Peyer's patch (tissue), 4 donors: ENCODE results near the gene RPS3. TPM values are rescaled to one million over a fixed set of nuclear protein-coding genes. Genes with fewer than 3 reads are reported as not detected.
A peak's percentile ranks its signal among the peaks of the same experiment; 100 is the strongest.

Source experiments
- DNase-seq, 3 donors: peaks; one replicate each; pipeline ENCODE4 v3.0.0-alpha.2; 2017 to 2019
- H3K27ac ChIP-seq, 4 donors: fragments of 200-600 bp; sonication (generic); one replicate each; pipeline ENCODE4 v1.5.1; 2016 to 2019
- H3K27me3 ChIP-seq, 2 donors: fragments of 200-600 bp; sonication (generic); one replicate each; pipeline ENCODE4 v1.5.1; 2019
- H3K36me3 ChIP-seq, 3 donors: fragments of 200-600 bp; sonication (generic); one replicate each; pipeline ENCODE4 v1.5.1; 2016 to 2019
- H3K4me1 ChIP-seq, 4 donors: fragments of 200-600 bp; sonication (generic); one replicate each; pipeline ENCODE4 v1.5.1; 2016 to 2019
- H3K4me3 ChIP-seq, 4 donors: fragments of 200-600 bp; sonication (generic); 1 replicate in 3 of 4; 2 replicates in 1 of 4; pipeline ENCODE4 v1.5.1; 2016 to 2019; ENCODE audit warnings: mild to moderate bottlenecking in 1 of 4
- H3K9me3 ChIP-seq, 4 donors: fragments of 200-600 bp; sonication (generic); one replicate each; pipeline ENCODE4 v1.5.1; 2016 to 2019; ENCODE audit warnings: mild to moderate bottlenecking in 1 of 4
- POLR2A ChIP-seq, 2 donors: fragments of 450-650 bp; IDR thresholded peaks; one replicate each; pipeline ENCODE4 v1.5.1; 2017; ENCODE audit warnings: antibody characterized with exemption in 2 of 2, mild to moderate bottlenecking in 2 of 2, moderate library complexity in 2 of 2
- total RNA-seq, 4 donors: library from RNA; depleted of rRNA; stranded (reverse); fragments of >200 nt; gene quantifications; one replicate each; pipeline ENCODE4 v1.1.0, GENCODE V29; 2016
- TF ChIP-seq, protein P1 (sequence below), 6 experiments: fragments of 450-650 bp in 4 of 6; fragments of 200-600 bp in 2 of 6; sonication (generic) in 1 of 6; IDR thresholded peaks; one replicate each; pipeline ENCODE4 v1.5.1; 2017 to 2019; ENCODE audit warnings: antibody characterized with exemption in 6 of 6, mild to moderate bottlenecking in 3 of 6, moderate library complexity in 1 of 6

The RPS3 gene
- total RNA-seq, 4 donors from 2014 or later = 505 to 1,121 (median 614) TPM

DNA sequence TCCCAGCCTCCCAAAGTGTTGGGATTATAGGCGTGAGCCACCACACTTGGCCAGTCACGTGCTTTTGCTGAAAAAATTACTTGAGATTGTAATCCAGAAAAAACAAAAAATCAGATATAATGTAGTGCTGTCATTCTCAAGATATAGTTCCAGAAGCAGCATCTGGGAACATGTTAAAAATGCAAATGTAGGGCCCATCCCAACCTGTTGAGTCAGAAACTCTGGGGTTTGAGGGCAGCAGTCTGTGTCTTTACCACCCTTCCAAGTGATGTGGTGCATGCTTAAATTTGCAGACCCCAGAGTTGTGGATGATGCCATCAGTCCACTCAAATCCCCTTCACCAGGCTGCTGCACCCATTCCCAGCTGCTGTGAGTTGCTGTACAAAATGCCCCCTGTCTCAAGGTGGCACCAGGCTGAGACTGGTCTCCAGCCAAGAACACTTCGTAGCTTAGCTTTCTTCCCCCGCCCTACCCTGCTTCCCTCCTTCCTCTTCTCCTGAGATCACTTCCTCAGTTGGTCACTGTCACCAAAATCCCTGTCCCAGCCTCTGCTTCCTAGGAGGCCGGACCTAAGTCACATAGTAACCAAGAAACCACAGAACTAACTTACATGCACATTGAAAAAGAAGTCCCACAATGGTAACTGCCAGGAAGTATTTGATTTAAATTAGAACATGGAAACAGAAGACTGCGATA is 29.6 kb upstream of the RPS3 start:
- H3K4me3 ChIP-seq = no peak overlapping the region
- TF ChIP-seq, protein P1, sequence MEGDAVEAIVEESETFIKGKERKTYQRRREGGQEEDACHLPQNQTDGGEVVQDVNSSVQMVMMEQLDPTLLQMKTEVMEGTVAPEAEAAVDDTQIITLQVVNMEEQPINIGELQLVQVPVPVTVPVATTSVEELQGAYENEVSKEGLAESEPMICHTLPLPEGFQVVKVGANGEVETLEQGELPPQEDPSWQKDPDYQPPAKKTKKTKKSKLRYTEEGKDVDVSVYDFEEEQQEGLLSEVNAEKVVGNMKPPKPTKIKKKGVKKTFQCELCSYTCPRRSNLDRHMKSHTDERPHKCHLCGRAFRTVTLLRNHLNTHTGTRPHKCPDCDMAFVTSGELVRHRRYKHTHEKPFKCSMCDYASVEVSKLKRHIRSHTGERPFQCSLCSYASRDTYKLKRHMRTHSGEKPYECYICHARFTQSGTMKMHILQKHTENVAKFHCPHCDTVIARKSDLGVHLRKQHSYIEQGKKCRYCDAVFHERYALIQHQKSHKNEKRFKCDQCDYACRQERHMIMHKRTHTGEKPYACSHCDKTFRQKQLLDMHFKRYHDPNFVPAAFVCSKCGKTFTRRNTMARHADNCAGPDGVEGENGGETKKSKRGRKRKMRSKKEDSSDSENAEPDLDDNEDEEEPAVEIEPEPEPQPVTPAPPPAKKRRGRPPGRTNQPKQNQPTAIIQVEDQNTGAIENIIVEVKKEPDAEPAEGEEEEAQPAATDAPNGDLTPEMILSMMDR (IDR thresholded peaks at IDR 0.05) = no peak
- TF ChIP-seq POLR2A (IDR thresholded peaks at IDR 0.05) = no peak
- no peaks in the 10 kb centered on the region for H3K36me3 ChIP-seq
- no peaks in the 10 kb centered on the region for H3K9me3 ChIP-seq
- H3K4me1 ChIP-seq = peaks cover 0 to 21% (median 2%) of the 10 kb centered on the region in 4 donors
- no peak overlapping the region for H3K27ac ChIP-seq
- H3K27me3 ChIP-seq = no peaks in the 10 kb centered on the region
- DNase-seq = no peak

DNA sequence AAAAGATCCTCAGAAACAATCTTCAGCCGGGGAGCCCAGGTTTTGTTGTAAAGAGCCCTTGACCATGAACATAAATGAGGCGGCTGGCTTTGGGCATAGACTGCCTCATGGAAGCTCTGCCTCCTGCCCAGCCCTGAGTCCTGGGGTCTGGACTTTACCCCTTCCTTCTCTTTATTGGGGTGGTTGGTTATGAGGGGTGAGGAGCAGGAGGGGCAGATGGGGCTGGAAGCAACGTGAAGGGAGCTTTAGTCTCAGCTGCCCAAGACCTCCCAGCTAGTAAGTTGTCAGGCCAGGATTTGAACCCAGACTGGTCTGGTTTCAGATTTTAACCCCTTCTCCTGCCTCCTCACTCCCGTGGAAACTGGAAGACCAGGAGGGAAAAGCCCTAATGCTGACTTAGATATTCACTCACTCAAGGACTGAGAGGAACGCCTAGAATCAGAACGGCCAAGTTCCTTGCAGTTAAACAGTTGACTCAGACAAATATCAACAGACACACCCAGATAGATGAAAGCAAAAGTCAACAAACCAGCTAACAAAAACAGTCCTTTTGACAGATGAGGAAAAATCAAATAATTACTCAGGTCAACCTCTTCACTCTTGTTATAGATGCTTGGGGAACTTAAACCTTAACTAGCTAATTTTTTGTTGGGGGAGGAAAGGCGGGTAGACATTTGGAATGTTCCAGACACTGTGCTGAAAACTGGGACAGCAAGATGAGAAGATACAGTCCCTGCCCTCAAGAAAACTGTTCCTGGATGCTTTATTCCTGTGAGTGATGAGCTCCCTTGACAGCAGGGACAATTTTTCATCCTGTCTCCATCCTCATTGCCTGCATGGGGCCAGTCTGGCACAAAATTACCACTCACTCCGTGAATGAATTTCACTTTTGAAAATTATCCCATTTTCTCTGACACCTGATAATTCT is 27.1 kb upstream of the RPS3 start:
- DNase-seq = peak in 2 of 3 donors; percentile 59 to 62
- peak overlapping the region in 1 of 4 donors; percentile 12 for H3K4me3 ChIP-seq
- TF ChIP-seq, protein P1 (IDR thresholded peaks at IDR 0.05) = no peak
- TF ChIP-seq POLR2A (IDR thresholded peaks at IDR 0.05) = no peak
- H3K27ac ChIP-seq = peak overlapping the region in 3 of 4 donors; percentile 67 to 92 (median 79)
- H3K36me3 ChIP-seq = no peaks in the 10 kb centered on the region
- peaks cover 0 to 21% (median 2%) of the 10 kb centered on the region in 4 donors for H3K4me1 ChIP-seq
- H3K9me3 ChIP-seq = no peaks in the 10 kb centered on the region
- no peaks in the 10 kb centered on the region for H3K27me3 ChIP-seq

DNA sequence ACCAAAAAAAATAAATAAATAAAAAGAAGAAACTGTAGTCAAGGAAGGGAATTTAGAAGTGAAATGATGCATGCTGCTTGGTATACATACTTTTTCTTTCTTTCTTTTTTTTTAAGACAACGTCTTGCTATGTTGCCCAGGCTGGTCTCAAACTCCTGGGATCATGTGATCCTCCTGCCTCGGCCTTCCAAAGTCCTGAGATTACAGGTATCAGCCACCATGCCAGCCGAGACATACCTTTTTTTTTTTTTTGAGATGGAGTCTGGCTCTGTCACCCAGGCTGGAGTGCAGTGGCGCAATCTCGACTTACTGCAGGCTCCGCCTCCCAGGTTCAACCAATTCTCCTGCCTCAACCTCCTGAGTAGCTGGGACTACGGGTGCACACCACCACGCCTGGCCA is 26.1 kb upstream of the RPS3 start:
- H3K9me3 ChIP-seq = no peaks in the 10 kb centered on the region
- H3K36me3 ChIP-seq = no peaks in the 10 kb centered on the region
- peaks cover 0 to 21% (median 2%) of the 10 kb centered on the region in 4 donors for H3K4me1 ChIP-seq
- peak overlapping the region in 1 of 4 donors; percentile 79 for H3K27ac ChIP-seq
- TF ChIP-seq, protein P1 (IDR thresholded peaks at IDR 0.05) = no peak
- no peak for TF ChIP-seq POLR2A (IDR thresholded peaks at IDR 0.05)
- no peak overlapping the region for H3K4me3 ChIP-seq
- DNase-seq = no peak
- no peaks in the 10 kb centered on the region for H3K27me3 ChIP-seq

DNA sequence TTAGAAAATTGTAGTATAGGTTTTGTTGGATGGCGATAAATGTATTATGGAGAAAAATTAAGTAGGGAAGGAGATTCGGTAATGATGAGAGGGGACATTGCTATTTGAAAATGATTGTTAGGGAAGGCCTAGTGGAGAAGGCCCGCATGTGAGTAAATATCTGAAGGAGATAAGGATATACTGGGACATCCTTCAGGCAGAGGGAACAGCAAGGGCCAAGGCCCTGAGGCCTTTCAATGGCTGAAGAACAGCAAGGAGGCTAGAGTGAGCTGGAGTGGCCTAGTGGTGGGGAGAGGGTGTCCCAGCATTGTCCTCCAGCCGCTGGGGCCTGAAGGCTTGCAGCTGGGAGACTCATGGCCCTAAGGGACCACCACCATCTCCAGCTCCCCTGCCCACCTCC is 24.7 kb upstream of the RPS3 start:
- TF ChIP-seq POLR2A (IDR thresholded peaks at IDR 0.05) = no peak
- TF ChIP-seq, protein P1 (IDR thresholded peaks at IDR 0.05) = no peak
- DNase-seq = no peak
- no peaks in the 10 kb centered on the region for H3K36me3 ChIP-seq
- H3K27ac ChIP-seq = no peak overlapping the region
- H3K4me3 ChIP-seq = no peak overlapping the region
- H3K27me3 ChIP-seq = no peaks in the 10 kb centered on the region
- H3K4me1 ChIP-seq = peaks cover 0 to 30% (median 2%) of the 10 kb centered on the region in 4 donors
- no peaks in the 10 kb centered on the region for H3K9me3 ChIP-seq

DNA sequence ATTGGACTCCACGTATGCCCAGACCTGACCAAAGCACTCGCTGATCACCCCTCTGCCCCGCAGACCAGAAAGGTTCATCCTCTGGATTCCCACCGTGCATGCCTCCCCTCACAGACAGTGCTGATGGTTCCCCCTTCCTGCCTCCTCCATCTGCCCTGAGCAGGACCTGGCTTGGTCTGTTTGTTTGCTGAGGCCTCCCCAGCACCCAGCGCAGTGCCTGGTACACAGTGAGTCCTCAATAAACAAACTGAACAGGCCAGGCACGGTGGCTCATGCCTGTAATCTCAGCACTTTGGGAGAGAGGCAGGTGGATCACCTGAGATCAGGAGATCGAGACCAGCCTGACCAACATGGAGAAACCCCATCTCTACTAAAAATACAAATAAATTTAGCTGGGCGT is 23.7 kb upstream of the RPS3 start:
- Histone ChIP-seq H3K4me1 (peaks cover 0 to 38% (median 2%) of the 10 kb centered on the region in 4 donors), H3K36me3 (no peaks in the 10 kb centered on the region), H3K4me3 (no peak overlapping the region), H3K27me3 (no peaks in the 10 kb centered on the region), H3K27ac (no peak overlapping the region), H3K9me3 (no peaks in the 10 kb centered on the region)
- TF ChIP-seq POLR2A (IDR thresholded peaks at IDR 0.05) = no peak
- TF ChIP-seq, protein P1 (IDR thresholded peaks at IDR 0.05) = no peak
- no peak for DNase-seq
